Small intestine (tissue), 7 donors: ENCODE measurements around the gene RHEB. TPM values are rescaled to one million over a fixed set of nuclear protein-coding genes. Genes with fewer than 3 reads are reported as not detected.

Experiments used
- DNase-seq, 2 donors: peaks; one replicate each; pipeline versions ENCODE4 v3.0.0 to v3.0.0-alpha.2; 2013
- FAIRE-seq: peaks from 2 replicates; lab custom pipeline; 2012; peaks lifted over from hg19 to GRCh38; lab: Jason Lieb, UNC
- H3K27ac ChIP-seq, 3 donors: one replicate each; pipeline ENCODE4 v1.5.1; 2013; ENCODE audit warnings: low read length in 2 of 3, mild to moderate bottlenecking in 2 of 3, control low read depth in 1 of 3, inconsistent platforms in 1 of 3, low read depth in 1 of 3, moderate library complexity in 1 of 3
- H3K27me3 ChIP-seq, 3 donors: one replicate each; pipeline ENCODE4 v1.6.1; 2013; ENCODE audit warnings: low read length in 3 of 3, inconsistent platforms in 1 of 3; ENCODE audit not compliant: control insufficient read depth in 3 of 3, insufficient read depth in 3 of 3
- H3K36me3 ChIP-seq, 3 donors: one replicate each; pipeline ENCODE4 v1.6.1; 2013; ENCODE audit warnings: low read length in 3 of 3, inconsistent platforms in 1 of 3, low read depth in 1 of 3, mild to moderate bottlenecking in 1 of 3, moderate library complexity in 1 of 3; ENCODE audit not compliant: control insufficient read depth in 3 of 3, insufficient read depth in 2 of 3
- H3K4me1 ChIP-seq, 3 donors: one replicate each; pipeline ENCODE4 v1.6.1; 2013; ENCODE audit warnings: low read length in 2 of 3, inconsistent platforms in 1 of 3, low read depth in 1 of 3, mild to moderate bottlenecking in 1 of 3, moderate library complexity in 1 of 3; ENCODE audit not compliant: control insufficient read depth in 3 of 3, insufficient read depth in 2 of 3
- H3K4me3 ChIP-seq, 3 donors: one replicate each; pipeline ENCODE4 v1.5.1; 2013; ENCODE audit warnings: low read length in 3 of 3, control low read depth in 1 of 3, inconsistent platforms in 1 of 3, low read depth in 1 of 3, mild to moderate bottlenecking in 1 of 3, moderate library complexity in 1 of 3
- H3K9me3 ChIP-seq, 2 donors: one replicate each; pipeline ENCODE4 v1.6.1; 2013; ENCODE audit warnings: low read depth in 1 of 2, low read length in 1 of 2; ENCODE audit not compliant: control insufficient read depth in 2 of 2, insufficient read depth in 1 of 2
- WGBS, 3 donors: extraction: QIAGEN DNeasy Blood & Tissue Kit; methylation state at CpG; one replicate each; pipeline ENCODE4 v1.1.7; 2013; 5-methylcytosine and 5-hydroxymethylcytosine counted together
- polyA plus RNA-seq, 4 donors: library from polyadenylated mRNA; stranded (reverse) in 3 of 4; unstranded in 1 of 4; fragments of 200-250 nt in 3 of 4; fragments of 120-200 nt in 1 of 4; gene quantifications; one replicate each; pipeline versions ENCODE4 v1.2.1 to v1.2.3, GENCODE V29; 2013
- donor health status: healthy with polysubstance abuse.
- donor health status: control.
- donor health status: control.
- donor health status: Bipolar disorder and iron deficiency.
- donor health status: healthy.

Gene RHEB
- polyA plus RNA-seq, 4 donors: 54.4 to 84.6 (median 64.4) TPM

- Histone ChIP-seq H3K36me3 (no peaks in the 10 kb centered on the region), H3K4me1 (peaks cover 0 to 6% (median 0%) of the 10 kb centered on the region in 3 donors), H3K27me3 (peaks cover 0 to 23% (median 4%) of the 10 kb centered on the region in 3 donors), H3K27ac (no peak overlapping the region), H3K9me3 (peaks cover 0 to 19% of the 10 kb centered on the region in 2 donors), H3K4me3 (no peak overlapping the region)
- no peak for FAIRE-seq
- 55 to 68% (median 65%) methylated on average over 11 of the region's 11 CpGs for WGBS, 3 donors
- DNase-seq: no peak
Observed at GRCh38 chr7:151416941-151417315, 102.8 kb downstream of the RHEB start.

DNA sequence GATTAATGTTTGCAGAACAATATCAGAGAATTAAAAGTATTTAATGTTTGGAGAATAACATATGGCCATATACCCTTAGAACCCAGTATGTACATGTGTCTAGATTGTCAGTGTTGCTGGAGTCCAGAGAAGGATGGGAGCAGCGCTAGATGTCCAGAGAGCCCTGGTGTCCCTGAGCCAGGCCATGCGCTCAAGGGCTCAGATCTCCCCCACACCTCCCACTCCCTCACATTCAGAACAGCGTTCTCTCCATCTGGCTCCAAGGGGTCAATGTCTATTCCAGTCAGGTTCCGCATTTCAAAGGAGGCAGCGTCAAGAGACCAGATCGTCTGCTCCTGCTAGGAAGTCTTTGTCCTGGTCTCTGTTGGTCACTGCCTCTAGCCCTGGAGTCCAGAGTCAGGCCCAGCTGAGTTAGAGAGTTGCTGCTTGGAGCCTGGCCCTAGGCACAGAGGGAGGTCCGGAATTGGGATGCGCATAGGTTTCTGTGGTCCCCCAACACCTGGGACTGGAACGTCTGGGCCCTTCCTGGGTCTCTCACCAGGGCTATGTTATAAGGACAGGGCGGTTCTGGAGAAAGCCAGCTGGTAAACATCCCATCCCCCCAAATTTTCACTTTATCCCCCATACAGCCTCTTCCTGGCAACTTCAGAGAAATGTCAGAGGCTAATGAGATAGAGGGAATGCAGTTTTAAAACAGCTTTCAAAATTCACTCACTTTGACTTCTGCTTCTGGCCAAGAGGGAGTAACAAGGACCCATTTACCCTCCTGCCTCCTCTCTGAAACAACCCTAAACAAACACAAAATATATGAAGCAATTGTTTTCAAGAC lies 103.4 kb downstream of the RHEB start:
- no peak for FAIRE-seq
- WGBS, 3 donors: 61 to 73% (median 69%) methylated on average over 10 of the region's 10 CpGs

More for the DNA sequence above, 103.4 kb downstream of the RHEB start:
- Histone ChIP-seq H3K27me3 (peaks cover 0 to 29% (median 4%) of the 10 kb centered on the region in 3 donors), H3K36me3 (no peaks in the 10 kb centered on the region), H3K4me3 (no peak overlapping the region), H3K9me3 (peaks cover 0 to 13% of the 10 kb centered on the region in 2 donors), H3K4me1 (peaks cover 0 to 6% (median 0%) of the 10 kb centered on the region in 3 donors), H3K27ac (no peak overlapping the region)
- no peak for DNase-seq

Other genes starting within 250 kb of the RHEB start
- gene NUB1, start 178.1 kb downstream of the RHEB start, polyA plus RNA-seq: 10 to 100 TPM; 37.4 to 70.8 (median 56.7) TPM
- gene WDR86, start 109.9 kb downstream of the RHEB start, polyA plus RNA-seq: 1 to 10 TPM in 3 of 4 donors, not detected in 1; 1.1 to 4.3 (median 1.8) TPM
- under 1 TPM in 2 of 4 donors, not detected in 2; 0.06 to 0.07 TPM for gene CRYGN, start 79.8 kb downstream of the RHEB start, polyA plus RNA-seq